HL-60/S4 treated with retinoic acid at 250 ng/mL for 4 days and 3 days (cell line): Measurements from ENCODE around the gene SMG6.

Source experiments
- in situ Hi-C: fragments of 300-500 bp; cut with MboI; formaldehyde crosslinking; loops from 2 replicates; pipeline ENCODE4 v1.7.0; 2022; ENCODE audit warnings: low sequenced_read_pairs

Gene SMG6

GRCh38 chr17:2122641-2123302, 180.8 kb downstream of the SMG6 start:
- in situ Hi-C loops = no loop called here

GRCh38 chr17:2120586-2121335, 182.8 kb downstream of the SMG6 start:
- in situ Hi-C loops = no loop called here

- in situ Hi-C loops = no loop called here
These were observed 190.3 kb downstream of the SMG6 start for GRCh38 chr17:2113279-2113622.

GRCh38 chr17:2111691-2112090, 191.9 kb downstream of the SMG6 start:
- in situ Hi-C loops = no loop called here

- in situ Hi-C loops = no loop called here
These were observed 193.1 kb downstream of the SMG6 start for GRCh38 chr17:2110436-2110835.

- in situ Hi-C loops = no loop called here
These were observed 195.4 kb downstream of the SMG6 start for GRCh38 chr17:2108170-2108569.

- in situ Hi-C loops = no loop called here
These were observed 196.1 kb downstream of the SMG6 start for GRCh38 chr17:2107506-2107905.

- in situ Hi-C loops = no loop called here
These were observed 196.5 kb downstream of the SMG6 start for GRCh38 chr17:2107050-2107449.

GRCh38 chr17:2106308-2106955, 197.2 kb downstream of the SMG6 start:
- in situ Hi-C loops = no loop called here

- in situ Hi-C loops = no loop called here
These were observed 197.9 kb downstream of the SMG6 start for GRCh38 chr17:2105663-2106062.

- in situ Hi-C loops = no loop called here
These were observed 200.4 kb downstream of the SMG6 start for GRCh38 chr17:2102931-2103809.

- in situ Hi-C loops = no loop called here
These were observed 201.9 kb downstream of the SMG6 start for GRCh38 chr17:2101448-2102257.

GRCh38 chr17:2095536-2095910, 208.1 kb downstream of the SMG6 start:
- in situ Hi-C loops = loop anchor here (10.0 kb wide), 1 partner anchor 149 kb away; no protein-coding TSS in a partner anchor

GRCh38 chr17:2094891-2095535, 208.6 kb downstream of the SMG6 start:
- in situ Hi-C loops = loop anchor here (10.0 kb wide), 1 partner anchor 150 kb away; no protein-coding TSS in a partner anchor

GRCh38 chr17:2093349-2093748, 210.2 kb downstream of the SMG6 start:
- in situ Hi-C loops = loop anchor here (10.0 kb wide), 1 partner anchor 151 kb away; no protein-coding TSS in a partner anchor

GRCh38 chr17:2092253-2092652, 211.3 kb downstream of the SMG6 start:
- in situ Hi-C loops = loop anchor here (10.0 kb wide), 1 partner anchor 153 kb away; no protein-coding TSS in a partner anchor

- in situ Hi-C loops = loop anchor here (10.0 kb wide), 1 partner anchor 154 kb away; no protein-coding TSS in a partner anchor
These were observed 212.6 kb downstream of the SMG6 start for GRCh38 chr17:2090804-2091534.

- in situ Hi-C loops = loop anchor here (10.0 kb wide), 1 partner anchor 155 kb away; no protein-coding TSS in a partner anchor
These were observed 213.4 kb downstream of the SMG6 start for GRCh38 chr17:2090210-2090641.

GRCh38 chr17:2089021-2089422, 214.6 kb downstream of the SMG6 start:
- in situ Hi-C loops = no loop called here
